ENCODE results near the gene ILDR2. TPM values are rescaled to one million over a fixed set of nuclear protein-coding genes. Genes with fewer than 3 reads are reported as not detected.
A peak's percentile ranks its signal among the peaks of the same experiment; 100 is the strongest.

Gene ILDR2
- total and polyA plus RNA-seq, 10 of the 15 experiments (the other 5 are each of a cell fraction or from before 2014, with no cell fraction given): 0.05 to 5.3 (median 1.9) TPM

DNA sequence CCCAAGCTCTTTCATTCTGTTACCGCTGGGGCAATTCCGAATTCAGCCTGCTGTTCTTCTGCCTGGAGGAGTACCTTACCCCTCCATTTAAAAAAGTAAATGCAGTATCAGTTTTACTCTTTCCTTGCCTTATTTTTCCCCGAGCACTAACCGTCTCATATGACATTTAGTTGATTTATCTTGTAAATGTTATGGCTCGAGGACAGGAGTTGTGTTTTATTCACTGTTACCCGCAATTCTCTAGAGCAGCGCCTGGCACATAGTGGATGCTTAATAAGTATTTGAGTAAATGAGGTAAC is 98.9 kb downstream of the ILDR2 start (continued):
- TF ChIP-seq BCL3 (IDR thresholded peaks at IDR 0.05; ENCODE audit: borderline replicate concordance, insufficient read depth, low read depth, low read length, poor library complexity, severe bottlenecking) (no peak), CHD2 (IDR thresholded peaks at IDR 0.05; ENCODE audit: borderline replicate concordance, low read depth, low read length) (peak; percentile 6; the same call in 1 of the 2 replicates), IKZF2 (IDR thresholded peaks at IDR 0.05) (no peak), SMAD5 (IDR thresholded peaks at IDR 0.05; ENCODE audit: low read depth) (no peak), KLF5 (IDR thresholded peaks at IDR 0.05; ENCODE audit: partially characterized antibody) (no peak), STAT3 (IDR thresholded peaks at IDR 0.05; ENCODE audit: low read depth, low read length) (no peak), IRF4 (IDR thresholded peaks at IDR 0.05; ENCODE audit: low read depth, low read length) (no peak), EP300 (IDR thresholded peaks at IDR 0.05; ENCODE audit: borderline replicate concordance in 1 of 2, control insufficient read depth in 1 of 2, low read depth in 2 of 2, low read length in 2 of 2) (0 out of 4 replicates have a peak, but pooled peaks of 1 of the 2 experiments have one; percentile 6), PML (IDR thresholded peaks at IDR 0.05; ENCODE audit: low read length) (peak; percentile 69; the same call in 1 of the 2 replicates), NBN (IDR thresholded peaks at IDR 0.05) (0 out of 2 replicates have a peak, but pooled peaks have one; percentile 68), IRF5 (IDR thresholded peaks at IDR 0.05; ENCODE audit: borderline replicate concordance) (no peak), POLR2A (IDR thresholded peaks at IDR 0.05; ENCODE audit: low read depth, low read length) (no peak), CBX5 (IDR thresholded peaks at IDR 0.05; ENCODE audit: low read depth) (no peak)
- TF ChIP-seq, protein P1, sequence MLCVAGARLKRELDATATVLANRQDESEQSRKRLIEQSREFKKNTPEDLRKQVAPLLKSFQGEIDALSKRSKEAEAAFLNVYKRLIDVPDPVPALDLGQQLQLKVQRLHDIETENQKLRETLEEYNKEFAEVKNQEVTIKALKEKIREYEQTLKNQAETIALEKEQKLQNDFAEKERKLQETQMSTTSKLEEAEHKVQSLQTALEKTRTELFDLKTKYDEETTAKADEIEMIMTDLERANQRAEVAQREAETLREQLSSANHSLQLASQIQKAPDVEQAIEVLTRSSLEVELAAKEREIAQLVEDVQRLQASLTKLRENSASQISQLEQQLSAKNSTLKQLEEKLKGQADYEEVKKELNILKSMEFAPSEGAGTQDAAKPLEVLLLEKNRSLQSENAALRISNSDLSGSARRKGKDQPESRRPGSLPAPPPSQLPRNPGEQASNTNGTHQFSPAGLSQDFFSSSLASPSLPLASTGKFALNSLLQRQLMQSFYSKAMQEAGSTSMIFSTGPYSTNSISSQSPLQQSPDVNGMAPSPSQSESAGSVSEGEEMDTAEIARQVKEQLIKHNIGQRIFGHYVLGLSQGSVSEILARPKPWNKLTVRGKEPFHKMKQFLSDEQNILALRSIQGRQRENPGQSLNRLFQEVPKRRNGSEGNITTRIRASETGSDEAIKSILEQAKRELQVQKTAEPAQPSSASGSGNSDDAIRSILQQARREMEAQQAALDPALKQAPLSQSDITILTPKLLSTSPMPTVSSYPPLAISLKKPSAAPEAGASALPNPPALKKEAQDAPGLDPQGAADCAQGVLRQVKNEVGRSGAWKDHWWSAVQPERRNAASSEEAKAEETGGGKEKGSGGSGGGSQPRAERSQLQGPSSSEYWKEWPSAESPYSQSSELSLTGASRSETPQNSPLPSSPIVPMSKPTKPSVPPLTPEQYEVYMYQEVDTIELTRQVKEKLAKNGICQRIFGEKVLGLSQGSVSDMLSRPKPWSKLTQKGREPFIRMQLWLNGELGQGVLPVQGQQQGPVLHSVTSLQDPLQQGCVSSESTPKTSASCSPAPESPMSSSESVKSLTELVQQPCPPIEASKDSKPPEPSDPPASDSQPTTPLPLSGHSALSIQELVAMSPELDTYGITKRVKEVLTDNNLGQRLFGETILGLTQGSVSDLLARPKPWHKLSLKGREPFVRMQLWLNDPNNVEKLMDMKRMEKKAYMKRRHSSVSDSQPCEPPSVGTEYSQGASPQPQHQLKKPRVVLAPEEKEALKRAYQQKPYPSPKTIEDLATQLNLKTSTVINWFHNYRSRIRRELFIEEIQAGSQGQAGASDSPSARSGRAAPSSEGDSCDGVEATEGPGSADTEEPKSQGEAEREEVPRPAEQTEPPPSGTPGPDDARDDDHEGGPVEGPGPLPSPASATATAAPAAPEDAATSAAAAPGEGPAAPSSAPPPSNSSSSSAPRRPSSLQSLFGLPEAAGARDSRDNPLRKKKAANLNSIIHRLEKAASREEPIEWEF (IDR thresholded peaks at IDR 0.05; ENCODE audit: insufficient replicate concordance, low read depth, low read length): no peak
- TF ChIP-seq, protein P2, sequence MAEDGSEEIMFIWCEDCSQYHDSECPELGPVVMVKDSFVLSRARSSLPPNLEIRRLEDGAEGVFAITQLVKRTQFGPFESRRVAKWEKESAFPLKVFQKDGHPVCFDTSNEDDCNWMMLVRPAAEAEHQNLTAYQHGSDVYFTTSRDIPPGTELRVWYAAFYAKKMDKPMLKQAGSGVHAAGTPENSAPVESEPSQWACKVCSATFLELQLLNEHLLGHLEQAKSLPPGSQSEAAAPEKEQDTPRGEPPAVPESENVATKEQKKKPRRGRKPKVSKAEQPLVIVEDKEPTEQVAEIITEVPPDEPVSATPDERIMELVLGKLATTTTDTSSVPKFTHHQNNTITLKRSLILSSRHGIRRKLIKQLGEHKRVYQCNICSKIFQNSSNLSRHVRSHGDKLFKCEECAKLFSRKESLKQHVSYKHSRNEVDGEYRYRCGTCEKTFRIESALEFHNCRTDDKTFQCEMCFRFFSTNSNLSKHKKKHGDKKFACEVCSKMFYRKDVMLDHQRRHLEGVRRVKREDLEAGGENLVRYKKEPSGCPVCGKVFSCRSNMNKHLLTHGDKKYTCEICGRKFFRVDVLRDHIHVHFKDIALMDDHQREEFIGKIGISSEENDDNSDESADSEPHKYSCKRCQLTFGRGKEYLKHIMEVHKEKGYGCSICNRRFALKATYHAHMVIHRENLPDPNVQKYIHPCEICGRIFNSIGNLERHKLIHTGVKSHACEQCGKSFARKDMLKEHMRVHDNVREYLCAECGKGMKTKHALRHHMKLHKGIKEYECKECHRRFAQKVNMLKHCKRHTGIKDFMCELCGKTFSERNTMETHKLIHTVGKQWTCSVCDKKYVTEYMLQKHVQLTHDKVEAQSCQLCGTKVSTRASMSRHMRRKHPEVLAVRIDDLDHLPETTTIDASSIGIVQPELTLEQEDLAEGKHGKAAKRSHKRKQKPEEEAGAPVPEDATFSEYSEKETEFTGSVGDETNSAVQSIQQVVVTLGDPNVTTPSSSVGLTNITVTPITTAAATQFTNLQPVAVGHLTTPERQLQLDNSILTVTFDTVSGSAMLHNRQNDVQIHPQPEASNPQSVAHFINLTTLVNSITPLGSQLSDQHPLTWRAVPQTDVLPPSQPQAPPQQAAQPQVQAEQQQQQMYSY (CRISPR knock-in tag; IDR thresholded peaks at IDR 0.05): no peak
- TF ChIP-seq, protein P3, sequence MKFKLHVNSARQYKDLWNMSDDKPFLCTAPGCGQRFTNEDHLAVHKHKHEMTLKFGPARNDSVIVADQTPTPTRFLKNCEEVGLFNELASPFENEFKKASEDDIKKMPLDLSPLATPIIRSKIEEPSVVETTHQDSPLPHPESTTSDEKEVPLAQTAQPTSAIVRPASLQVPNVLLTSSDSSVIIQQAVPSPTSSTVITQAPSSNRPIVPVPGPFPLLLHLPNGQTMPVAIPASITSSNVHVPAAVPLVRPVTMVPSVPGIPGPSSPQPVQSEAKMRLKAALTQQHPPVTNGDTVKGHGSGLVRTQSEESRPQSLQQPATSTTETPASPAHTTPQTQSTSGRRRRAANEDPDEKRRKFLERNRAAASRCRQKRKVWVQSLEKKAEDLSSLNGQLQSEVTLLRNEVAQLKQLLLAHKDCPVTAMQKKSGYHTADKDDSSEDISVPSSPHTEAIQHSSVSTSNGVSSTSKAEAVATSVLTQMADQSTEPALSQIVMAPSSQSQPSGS (IDR thresholded peaks at IDR 0.05; ENCODE audit: low read length): no peak
